ENCODE results near the gene ADAM15. TPM values are rescaled to one million over a fixed set of nuclear protein-coding genes. Genes with fewer than 3 reads are reported as not detected.

ADAM15 gene
- total RNA-seq, 2 donors from 2014 or later = 53.2 to 86.6 TPM

- Mint-ChIP-seq H3K4me3 (peak overlapping the region; percentile 91), H3K27me3 (no peaks in the 10 kb centered on the region), H3K36me3 (ENCODE audit: low read depth) (peaks cover 82% of the 10 kb centered on the region), H3K4me1 (peaks cover 35% of the 10 kb centered on the region), H3K27ac (peak overlapping the region; percentile 92), H3K9me3 (no peaks in the 10 kb centered on the region)
- ATAC-seq (replicated peaks) = no peak
Measured at GRCh38 chr1:155009221-155009711, 41.9 kb upstream of the ADAM15 start.

GRCh38 chr1:155009742-155010141 is 41.4 kb upstream of the ADAM15 start:
- peaks cover 32% of the 10 kb centered on the region for H3K4me1 Mint-ChIP-seq
- H3K27ac Mint-ChIP-seq = peak overlapping the region; percentile 92
- ATAC-seq (replicated peaks) = no peak
- H3K27me3 Mint-ChIP-seq = no peaks in the 10 kb centered on the region
- H3K9me3 Mint-ChIP-seq = no peaks in the 10 kb centered on the region
- H3K4me3 Mint-ChIP-seq = peak overlapping the region; percentile 91
- peaks cover 82% of the 10 kb centered on the region for H3K36me3 Mint-ChIP-seq (ENCODE audit: low read depth)

- Mint-ChIP-seq H3K9me3 (no peaks in the 10 kb centered on the region), H3K27ac (peak overlapping the region; percentile 92), H3K27me3 (no peaks in the 10 kb centered on the region), H3K4me1 (peaks cover 32% of the 10 kb centered on the region), H3K36me3 (ENCODE audit: low read depth) (peaks cover 83% of the 10 kb centered on the region), H3K4me3 (peak overlapping the region; percentile 91)
- no peak for ATAC-seq (replicated peaks)
Measured at GRCh38 chr1:155010211-155010918, 40.8 kb upstream of the ADAM15 start.

- Mint-ChIP-seq H3K4me3 (peak overlapping the region; percentile 91), H3K27me3 (no peaks in the 10 kb centered on the region), H3K4me1 (peaks cover 37% of the 10 kb centered on the region), H3K9me3 (no peaks in the 10 kb centered on the region), H3K27ac (peak overlapping the region; percentile 92), H3K36me3 (ENCODE audit: low read depth) (peaks cover 83% of the 10 kb centered on the region)
- ATAC-seq (replicated peaks) = no peak
Measured at GRCh38 chr1:155011004-155011416, 40.1 kb upstream of the ADAM15 start.

GRCh38 chr1:155011437-155012025 is 39.6 kb upstream of the ADAM15 start:
- ATAC-seq (replicated peaks) = no peak
- no peaks in the 10 kb centered on the region for H3K27me3 Mint-ChIP-seq
- H3K4me3 Mint-ChIP-seq = peak overlapping the region; percentile 91
- H3K36me3 Mint-ChIP-seq (ENCODE audit: low read depth) = peaks cover 83% of the 10 kb centered on the region
- peak overlapping the region; percentile 92 for H3K27ac Mint-ChIP-seq
- H3K9me3 Mint-ChIP-seq = no peaks in the 10 kb centered on the region
- H3K4me1 Mint-ChIP-seq = peaks cover 37% of the 10 kb centered on the region

GRCh38 chr1:155012026-155012546 is 39.0 kb upstream of the ADAM15 start:
- H3K4me3 Mint-ChIP-seq = peak overlapping the region; percentile 91
- H3K36me3 Mint-ChIP-seq (ENCODE audit: low read depth) = peaks cover 88% of the 10 kb centered on the region
- H3K9me3 Mint-ChIP-seq = no peaks in the 10 kb centered on the region
- no peaks in the 10 kb centered on the region for H3K27me3 Mint-ChIP-seq
- peaks cover 34% of the 10 kb centered on the region for H3K4me1 Mint-ChIP-seq
- H3K27ac Mint-ChIP-seq = peak overlapping the region; percentile 69
- ATAC-seq (replicated peaks) = no peak

- Mint-ChIP-seq H3K4me1 (peaks cover 34% of the 10 kb centered on the region), H3K4me3 (peak overlapping the region; percentile 91), H3K27me3 (no peaks in the 10 kb centered on the region), H3K27ac (peak overlapping the region; percentile 69), H3K9me3 (no peaks in the 10 kb centered on the region), H3K36me3 (ENCODE audit: low read depth) (peaks cover 95% of the 10 kb centered on the region)
- ATAC-seq (replicated peaks) = no peak
Measured at GRCh38 chr1:155012776-155013602, 38.1 kb upstream of the ADAM15 start.

GRCh38 chr1:155013632-155014031 is 37.5 kb upstream of the ADAM15 start:
- Mint-ChIP-seq H3K9me3 (no peaks in the 10 kb centered on the region), H3K4me3 (peak overlapping the region; percentile 91), H3K36me3 (ENCODE audit: low read depth) (peaks cover 95% of the 10 kb centered on the region), H3K4me1 (peaks cover 34% of the 10 kb centered on the region), H3K27me3 (no peaks in the 10 kb centered on the region), H3K27ac (no peak overlapping the region)
- ATAC-seq (replicated peaks) = no peak

- Mint-ChIP-seq H3K4me1 (peaks cover 44% of the 10 kb centered on the region), H3K27me3 (no peaks in the 10 kb centered on the region), H3K36me3 (ENCODE audit: low read depth) (peaks cover 95% of the 10 kb centered on the region), H3K27ac (peak overlapping the region; percentile 88), H3K9me3 (no peaks in the 10 kb centered on the region), H3K4me3 (peak overlapping the region; percentile 91)
- ATAC-seq (replicated peaks) = no peak
Measured at GRCh38 chr1:155014709-155015508, 36.2 kb upstream of the ADAM15 start.

GRCh38 chr1:155015527-155016230 is 35.4 kb upstream of the ADAM15 start:
- peak overlapping the region; percentile 88 for H3K27ac Mint-ChIP-seq
- H3K4me1 Mint-ChIP-seq = peaks cover 49% of the 10 kb centered on the region
- H3K36me3 Mint-ChIP-seq (ENCODE audit: low read depth) = peaks cover 91% of the 10 kb centered on the region
- ATAC-seq (replicated peaks) = no peak
- H3K9me3 Mint-ChIP-seq = no peaks in the 10 kb centered on the region
- peak overlapping the region; percentile 69 for H3K4me3 Mint-ChIP-seq
- no peaks in the 10 kb centered on the region for H3K27me3 Mint-ChIP-seq

- Mint-ChIP-seq H3K36me3 (ENCODE audit: low read depth) (peaks cover 85% of the 10 kb centered on the region), H3K4me1 (peaks cover 49% of the 10 kb centered on the region)
Measured at GRCh38 chr1:155016231-155016831, 34.8 kb upstream of the ADAM15 start.

GRCh38 chr1:155017041-155017945 is 33.8 kb upstream of the ADAM15 start:
- peak overlapping the region; percentile 88 for H3K27ac Mint-ChIP-seq
- H3K27me3 Mint-ChIP-seq = no peaks in the 10 kb centered on the region
- peak overlapping the region; percentile 69 for H3K4me3 Mint-ChIP-seq
- peaks cover 75% of the 10 kb centered on the region for H3K36me3 Mint-ChIP-seq (ENCODE audit: low read depth)
- H3K9me3 Mint-ChIP-seq = no peaks in the 10 kb centered on the region
- ATAC-seq (replicated peaks) = peak; percentile 89
- H3K4me1 Mint-ChIP-seq = peaks cover 44% of the 10 kb centered on the region

More at GRCh38 chr1:155016231-155016831, 34.8 kb upstream of the ADAM15 start:
- H3K4me3 Mint-ChIP-seq = peak overlapping the region; percentile 69
- no peaks in the 10 kb centered on the region for H3K27me3 Mint-ChIP-seq
- H3K9me3 Mint-ChIP-seq = no peaks in the 10 kb centered on the region
- H3K27ac Mint-ChIP-seq = peak overlapping the region; percentile 88
- no peak for ATAC-seq (replicated peaks)

Measured in activated T-helper 17 cell treated with anti-CD3 and anti-CD28 coated beads, Interleukin-2, amount 50 U/mL, for 72 hours (primary cell).